ENCODE data around the gene BHLHA15.
A peak's percentile ranks its signal among the peaks of the same experiment; 100 is the strongest.

BHLHA15 gene

DNA sequence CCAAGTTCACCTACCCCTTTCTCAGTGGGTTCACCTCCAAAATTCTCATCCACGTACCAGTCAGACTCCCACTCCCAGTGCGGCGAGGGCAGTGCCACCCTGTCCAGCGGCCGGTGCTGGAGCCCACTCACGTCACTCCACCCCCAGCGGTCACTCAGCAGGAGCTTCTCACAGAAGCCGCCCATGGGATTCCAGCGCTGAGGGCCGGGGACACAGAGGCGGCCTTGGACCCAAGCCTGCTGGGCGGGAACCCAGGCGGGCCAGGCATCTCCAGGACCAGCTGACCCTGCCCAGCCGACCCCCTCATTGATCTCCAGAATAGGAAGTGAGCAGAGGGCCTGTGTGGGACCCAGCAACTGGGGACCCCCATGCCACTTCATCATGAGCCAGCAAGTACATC, 33.6 kb downstream of the BHLHA15 start:
- no peak for DNase-seq (ENCODE audit: low read depth, low spot score)

DNA sequence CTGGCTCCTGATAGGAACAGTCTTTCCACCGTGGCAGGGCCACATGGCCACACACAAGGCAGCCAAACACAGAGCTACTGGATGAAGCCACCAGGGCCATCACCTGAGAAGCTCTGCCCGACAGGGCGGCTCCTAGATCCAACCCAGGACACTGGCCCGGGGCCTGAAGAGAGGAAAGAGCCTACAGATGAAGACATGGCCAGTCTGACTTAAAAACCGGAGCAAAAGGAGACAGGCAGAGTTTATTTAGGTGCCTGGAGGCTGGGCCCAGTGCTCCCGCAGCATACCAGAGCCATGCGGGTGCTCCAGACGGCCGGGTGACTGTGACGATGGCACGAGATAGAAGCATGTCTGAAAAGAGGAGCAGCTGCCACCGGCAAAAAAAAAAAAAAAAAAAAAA, 36.9 kb downstream of the BHLHA15 start:
- DNase-seq (ENCODE audit: low read depth, low spot score), result no peak

- DNase-seq (ENCODE audit: low read depth, low spot score), result no peak
Observed at GRCh38 chr7:98249106-98249505, 37.9 kb downstream of the BHLHA15 start.

DNA sequence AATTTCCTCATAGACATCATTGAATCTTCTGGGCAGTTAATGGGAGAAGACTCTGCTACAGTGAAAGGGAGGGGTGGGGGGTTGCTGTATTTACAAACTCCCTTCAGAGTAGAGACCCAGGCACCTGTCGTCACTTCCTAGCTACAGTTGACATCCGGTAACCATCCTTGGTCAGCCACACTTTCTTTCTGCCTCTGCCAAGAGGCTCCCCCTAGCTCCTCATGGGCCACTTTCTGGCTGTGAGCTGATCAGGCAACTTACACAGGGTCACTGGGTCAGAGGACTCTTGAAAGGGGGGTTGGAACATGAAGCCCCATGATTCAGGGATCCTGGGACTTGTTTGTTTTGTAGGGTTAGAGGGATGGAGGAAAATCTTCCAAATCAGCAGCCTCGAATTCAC, 39.5 kb downstream of the BHLHA15 start:
- DNase-seq (ENCODE audit: low read depth, low spot score), result no peak

GRCh38 chr7:98251231-98251600, 40.0 kb downstream of the BHLHA15 start:
- DNase-seq (ENCODE audit: low read depth, low spot score), result no peak

DNA sequence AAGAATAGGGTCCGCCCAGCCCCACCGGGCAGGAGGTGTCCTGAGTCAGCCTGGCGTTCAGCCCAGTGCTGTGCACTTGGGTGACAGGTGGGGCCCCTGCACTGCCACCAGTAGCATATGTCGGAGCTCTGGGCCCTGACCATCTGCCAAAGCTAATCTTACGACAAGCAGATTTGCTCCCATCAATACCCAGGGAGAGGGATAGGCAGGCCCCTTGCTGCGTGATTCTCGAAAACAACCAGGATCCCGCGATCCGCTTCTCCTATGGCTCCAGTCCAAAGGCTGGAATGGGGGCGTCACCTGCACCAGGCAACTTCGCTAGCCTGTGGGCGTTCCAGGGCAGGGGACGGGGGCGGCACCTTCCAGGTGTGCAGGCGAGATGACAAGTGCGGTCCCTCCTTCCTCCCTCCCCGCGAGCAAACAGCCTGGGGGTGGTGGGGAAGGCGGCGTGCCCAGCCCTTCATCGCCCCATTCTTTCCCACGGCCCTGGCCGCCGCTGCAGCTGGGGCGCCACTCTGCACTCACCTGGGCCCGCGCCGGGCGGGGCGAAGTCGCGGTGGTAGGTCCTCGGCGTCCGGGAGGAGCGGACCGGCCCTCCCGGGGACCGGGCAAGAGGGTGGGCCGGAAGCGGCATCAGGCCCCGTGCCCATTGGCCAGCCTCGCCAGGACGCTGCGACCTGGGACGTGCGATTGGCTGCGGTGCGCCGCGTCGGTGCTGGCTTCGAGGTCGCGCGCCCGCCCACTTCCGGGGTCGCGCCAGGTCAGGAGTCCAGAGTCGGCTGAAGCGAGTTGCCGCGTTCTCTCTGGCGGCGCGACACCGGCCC, 40.6 kb downstream of the BHLHA15 start, which contains the start of gene TECPR1:
TECPR1 (minus strand) TSS at position 632 of the 824 bp plus-strand sequence. CDS start 6,086 bp downstream, outside the sequence.
- peak; percentile 96 for DNase-seq (ENCODE audit: low read depth, low spot score)

GRCh38 chr7:98252425-98253054, 41.3 kb downstream of the BHLHA15 start:
- DNase-seq (ENCODE audit: low read depth, low spot score), result no peak

- DNase-seq (ENCODE audit: low read depth, low spot score), result no peak
Observed at GRCh38 chr7:98254516-98254915, 43.3 kb downstream of the BHLHA15 start.

DNA sequence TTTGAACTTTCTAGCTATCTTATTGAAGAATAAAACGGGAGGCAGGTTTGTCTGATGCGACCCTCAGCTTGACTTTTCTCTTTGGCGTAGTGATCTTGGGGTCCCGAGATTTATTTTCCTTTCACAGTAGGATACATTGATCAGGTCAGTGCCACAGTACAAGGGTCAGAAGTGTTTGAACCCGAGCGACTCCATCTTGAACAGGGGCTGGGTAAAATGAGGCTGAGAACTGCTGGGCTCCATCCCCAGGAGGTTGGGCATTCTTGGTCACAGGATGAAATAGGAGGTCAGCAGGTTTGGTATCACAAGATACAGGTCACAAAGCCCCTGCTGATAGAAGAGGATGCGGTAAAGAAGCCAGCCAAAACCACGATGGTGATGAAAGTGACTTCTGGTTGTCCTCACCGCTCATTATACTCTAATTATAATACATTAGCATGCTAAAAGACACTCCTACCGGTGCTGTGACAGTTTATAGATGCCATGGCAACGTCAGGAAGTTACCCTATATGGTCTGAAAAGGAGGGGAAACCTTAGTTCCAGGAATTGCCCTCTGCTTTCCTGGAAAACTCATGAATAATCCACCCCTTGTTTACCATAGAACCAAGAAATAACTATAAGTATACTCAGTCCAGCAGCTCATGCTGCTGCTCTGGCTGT, 43.8 kb downstream of the BHLHA15 start:
- DNase-seq (ENCODE audit: low read depth, low spot score), result no peak

DNA sequence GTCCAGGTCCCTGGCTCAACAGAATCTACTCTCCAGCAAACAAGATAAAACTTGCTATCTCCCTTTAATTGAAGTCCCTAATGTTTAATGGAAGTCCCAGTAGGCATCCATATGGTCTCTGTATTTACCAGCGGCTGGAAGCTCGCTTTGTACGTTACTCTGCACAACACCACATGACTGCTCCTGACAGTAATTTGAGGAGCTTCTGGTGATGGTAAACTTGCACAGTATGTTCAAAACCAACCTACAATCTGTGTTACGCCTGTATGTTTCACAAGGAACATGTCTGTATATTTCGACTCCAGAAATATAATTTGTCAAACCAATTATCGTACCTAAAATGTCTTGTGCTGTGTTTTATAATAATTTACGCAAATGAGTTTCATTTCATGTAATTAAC, 45.2 kb downstream of the BHLHA15 start:
- DNase-seq (ENCODE audit: low read depth, low spot score), result no peak

GRCh38 chr7:98257701-98258100, 46.5 kb downstream of the BHLHA15 start:
- DNase-seq (ENCODE audit: low read depth, low spot score), result no peak
